Astrocyte (in vitro differentiated cells and primary cell): ENCODE data around the gene ECI1. TPM values are rescaled to one million over a fixed set of nuclear protein-coding genes. Genes with fewer than 3 reads are reported as not detected.

ENCODE experiments used
- DNase-seq: peaks from one replicate; pipeline ENCODE4 v3.0.0-alpha.2; 2010; ENCODE audit warnings: low read depth
- FAIRE-seq: peaks from 2 replicates; lab custom pipeline; 2011; peaks lifted over from hg19 to GRCh38; lab: Jason Lieb, UNC
- H2AFZ ChIP-seq: 2 replicates; pipeline ENCODE4 v1.6.0; 2012; ENCODE audit warnings: low read depth, low read length, inconsistent platforms
- H3K27ac ChIP-seq: 2 replicates; pipeline ENCODE4 v1.5.1; 2011; ENCODE audit warnings: low read depth, low read length, inconsistent platforms
- H3K27me3 ChIP-seq: 2 replicates; pipeline ENCODE4 v1.6.0; 2011; ENCODE audit warnings: low read length, inconsistent platforms; ENCODE audit not compliant: insufficient read depth
- H3K36me3 ChIP-seq: 2 replicates; pipeline ENCODE4 v1.5.1; 2011; ENCODE audit warnings: low read length, inconsistent platforms; ENCODE audit not compliant: insufficient read depth
- H3K4me1 ChIP-seq: 2 replicates; pipeline ENCODE4 v1.5.1; 2011; ENCODE audit warnings: low read length, inconsistent platforms; ENCODE audit not compliant: insufficient read depth
- H3K4me2 ChIP-seq: 2 replicates; pipeline ENCODE4 v1.6.0; 2012; ENCODE audit warnings: low read length, inconsistent platforms
- H3K4me3 ChIP-seq: 2 replicates; pipeline ENCODE4 v1.5.1; 2011; ENCODE audit warnings: low read depth, mild to moderate bottlenecking, low read length, inconsistent platforms; ENCODE audit not compliant: insufficient read depth
- H3K79me2 ChIP-seq: 2 replicates; pipeline ENCODE4 v1.6.0; 2012; ENCODE audit warnings: mild to moderate bottlenecking, low read length, inconsistent platforms; ENCODE audit not compliant: insufficient read depth
- H3K9ac ChIP-seq: 2 replicates; pipeline ENCODE4 v1.6.0; 2012; ENCODE audit warnings: mild to moderate bottlenecking, low read length, inconsistent platforms
- H3K9me3 ChIP-seq: 2 replicates; pipeline ENCODE4 v1.5.1; 2012; ENCODE audit warnings: low read depth, mild to moderate bottlenecking, low read length, inconsistent platforms; ENCODE audit not compliant: insufficient read depth
- H4K20me1 ChIP-seq: 2 replicates; pipeline ENCODE4 v1.6.0; 2012; ENCODE audit warnings: low read length, inconsistent platforms; ENCODE audit not compliant: insufficient read depth
- H3K27ac Mint-ChIP-seq: one replicate; pipeline ENCODE4 v1.8.0; 2021; ENCODE audit warnings: mild to moderate bottlenecking, mixed read lengths; ENCODE audit not compliant: unreplicated experiment
- H3K27me3 Mint-ChIP-seq: one replicate; pipeline ENCODE4 v1.8.0; 2021; ENCODE audit warnings: low read depth, mixed read lengths; ENCODE audit not compliant: unreplicated experiment
- H3K36me3 Mint-ChIP-seq: one replicate; pipeline ENCODE4 v1.8.0; 2021; ENCODE audit warnings: low read depth, mixed read lengths; ENCODE audit not compliant: unreplicated experiment
- H3K4me1 Mint-ChIP-seq: one replicate; pipeline ENCODE4 v1.8.0; 2021; ENCODE audit warnings: low read depth, mixed read lengths; ENCODE audit not compliant: unreplicated experiment
- H3K4me3 Mint-ChIP-seq: one replicate; pipeline ENCODE4 v1.8.0; 2021; ENCODE audit warnings: mild to moderate bottlenecking, moderate library complexity, mixed read lengths; ENCODE audit not compliant: unreplicated experiment
- H3K9me3 Mint-ChIP-seq: one replicate; pipeline ENCODE4 v1.8.0; 2021; ENCODE audit warnings: mild to moderate bottlenecking, mixed read lengths; ENCODE audit not compliant: unreplicated experiment
- CTCF ChIP-seq: IDR thresholded peaks from 2 replicates; pipeline ENCODE4 v1.5.1; 2011; ENCODE audit warnings: low read depth, mild to moderate bottlenecking, inconsistent platforms, low read length, moderate library complexity; ENCODE audit not compliant: insufficient read depth
- EZH2 ChIP-seq: IDR thresholded peaks from 2 replicates; pipeline ENCODE4 v1.6.1; 2012; ENCODE audit warnings: mild to moderate bottlenecking, low read length, inconsistent platforms; ENCODE audit not compliant: insufficient read depth
- total RNA-seq: library from RNA; stranded (reverse); gene quantifications from 2 replicates; pipeline ENCODE4 v1.2.1, GENCODE V29; 2021

ECI1 gene
- total RNA-seq, 1 donor from 2014 or later, result 53.4 TPM

GRCh38 chr16:2276368-2277195 is 25.2 kb upstream of the ECI1 start:
- Mint-ChIP-seq H3K9me3 (no peaks in the 10 kb centered on the region), H3K27ac (no peak overlapping the region), H3K36me3 (peaks cover 6% of the 10 kb centered on the region), H3K4me3 (no peak overlapping the region), H3K27me3 (peaks cover 11% of the 10 kb centered on the region), H3K4me1 (no peaks in the 10 kb centered on the region)
- no peak overlapping the region for H3K27ac ChIP-seq
- TF ChIP-seq CTCF (no peak), EZH2 (no peak)
- no peaks in the 10 kb centered on the region for H3K9me3 ChIP-seq
- peaks cover 3% of the 10 kb centered on the region for H3K27me3 ChIP-seq
- no peaks in the 10 kb centered on the region for H3K4me1 ChIP-seq
- FAIRE-seq (no peak), DNase-seq (no peak)
- peaks cover 8% of the 10 kb centered on the region for H4K20me1 ChIP-seq
- no peak overlapping the region for H2AFZ ChIP-seq
- H3K36me3 ChIP-seq, result no peaks in the 10 kb centered on the region
- no peak overlapping the region for H3K9ac ChIP-seq
- H3K4me2 ChIP-seq, result no peak overlapping the region
- no peaks in the 10 kb centered on the region for H3K79me2 ChIP-seq
- H3K4me3 ChIP-seq, result no peak overlapping the region

GRCh38 chr16:2275476-2276367 is 24.3 kb upstream of the ECI1 start:
- Histone ChIP-seq H4K20me1 (peaks cover 16% of the 10 kb centered on the region), H2AFZ (no peak overlapping the region), H3K36me3 (no peaks in the 10 kb centered on the region), H3K4me1 (no peaks in the 10 kb centered on the region), H3K27me3 (peaks cover 3% of the 10 kb centered on the region), H3K9me3 (no peaks in the 10 kb centered on the region), H3K4me3 (no peak overlapping the region), H3K27ac (no peak overlapping the region), H3K4me2 (no peak overlapping the region), H3K9ac (no peak overlapping the region), H3K79me2 (peaks cover 4% of the 10 kb centered on the region)
- Mint-ChIP-seq H3K36me3 (peaks cover 6% of the 10 kb centered on the region), H3K4me3 (no peak overlapping the region), H3K4me1 (no peaks in the 10 kb centered on the region), H3K9me3 (no peaks in the 10 kb centered on the region), H3K27ac (no peak overlapping the region), H3K27me3 (peaks cover 9% of the 10 kb centered on the region)
- FAIRE-seq (no peak), DNase-seq (no peak)
- no peak for TF ChIP-seq CTCF
- no peak for TF ChIP-seq EZH2
